ENCODE measurements around the gene SCN3B.

DNA sequence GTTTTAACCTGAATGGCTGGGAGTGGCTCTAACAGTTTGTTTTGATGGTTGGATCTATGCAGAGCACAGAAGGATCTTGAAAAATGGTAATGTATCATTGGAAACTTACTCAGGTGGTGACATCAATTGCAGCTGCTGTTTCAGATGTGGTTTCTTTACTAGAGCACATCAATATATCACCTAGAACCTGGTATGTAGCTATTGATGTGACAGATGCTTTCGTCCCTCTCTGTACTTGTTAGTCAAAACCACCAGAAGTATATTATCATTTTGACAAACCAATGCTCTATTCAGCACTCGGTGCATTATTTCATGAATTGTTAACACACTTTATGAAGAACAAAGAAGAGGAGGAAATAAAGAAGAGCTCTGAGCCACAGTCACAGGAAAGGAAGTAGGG lies 26.6 kb upstream of the SCN3B start:
- TF ChIP-seq, protein P1, sequence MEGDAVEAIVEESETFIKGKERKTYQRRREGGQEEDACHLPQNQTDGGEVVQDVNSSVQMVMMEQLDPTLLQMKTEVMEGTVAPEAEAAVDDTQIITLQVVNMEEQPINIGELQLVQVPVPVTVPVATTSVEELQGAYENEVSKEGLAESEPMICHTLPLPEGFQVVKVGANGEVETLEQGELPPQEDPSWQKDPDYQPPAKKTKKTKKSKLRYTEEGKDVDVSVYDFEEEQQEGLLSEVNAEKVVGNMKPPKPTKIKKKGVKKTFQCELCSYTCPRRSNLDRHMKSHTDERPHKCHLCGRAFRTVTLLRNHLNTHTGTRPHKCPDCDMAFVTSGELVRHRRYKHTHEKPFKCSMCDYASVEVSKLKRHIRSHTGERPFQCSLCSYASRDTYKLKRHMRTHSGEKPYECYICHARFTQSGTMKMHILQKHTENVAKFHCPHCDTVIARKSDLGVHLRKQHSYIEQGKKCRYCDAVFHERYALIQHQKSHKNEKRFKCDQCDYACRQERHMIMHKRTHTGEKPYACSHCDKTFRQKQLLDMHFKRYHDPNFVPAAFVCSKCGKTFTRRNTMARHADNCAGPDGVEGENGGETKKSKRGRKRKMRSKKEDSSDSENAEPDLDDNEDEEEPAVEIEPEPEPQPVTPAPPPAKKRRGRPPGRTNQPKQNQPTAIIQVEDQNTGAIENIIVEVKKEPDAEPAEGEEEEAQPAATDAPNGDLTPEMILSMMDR (conservative IDR thresholded peaks at IDR 0.05) = no peak
- no peak for TF ChIP-seq ZFX (IDR thresholded peaks at IDR 0.05)

Data from C4-2B (cell line).